Stimulated activated CD8-positive, alpha-beta memory T cell treated with anti-CD3 and anti-CD28 coated beads, Interleukin-4, amount 100 ng/mL, for 4 hours (primary cell): Measurements from ENCODE around the gene GRIK4.

Source experiments
- DNase-seq, 2 donors: peaks; one replicate each; pipeline ENCODE4 v3.0.0-alpha.2; 2020; ENCODE audit warnings: low read depth in 2 of 2, low spot score in 1 of 2

GRIK4 gene

GRCh38 chr11:120698918-120699317, 187.4 kb downstream of the GRIK4 start:
- no peak for DNase-seq

DNA sequence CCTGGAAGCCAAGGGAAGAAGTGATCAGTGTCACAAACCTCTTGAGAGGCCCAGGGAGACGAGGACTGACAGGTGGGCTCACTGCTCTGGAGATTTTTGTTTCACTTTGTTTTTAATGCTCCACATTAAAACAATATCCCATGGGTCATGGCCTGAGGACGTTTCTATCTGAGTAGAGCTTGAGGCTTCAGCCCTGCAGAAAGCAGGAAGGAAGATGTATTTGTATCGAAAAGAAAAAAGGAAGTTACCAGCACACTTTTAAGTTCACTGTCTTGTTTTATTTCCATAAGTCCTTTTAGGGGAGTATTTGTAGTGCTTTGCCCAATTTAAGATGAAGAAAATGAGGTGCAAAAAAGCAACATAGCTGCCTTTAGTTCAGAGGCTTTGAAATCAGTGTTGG, 191.1 kb downstream of the GRIK4 start:
- no peak for DNase-seq

- DNase-seq: no peak
These were observed 192.0 kb downstream of the GRIK4 start for GRCh38 chr11:120703358-120704152.

DNA sequence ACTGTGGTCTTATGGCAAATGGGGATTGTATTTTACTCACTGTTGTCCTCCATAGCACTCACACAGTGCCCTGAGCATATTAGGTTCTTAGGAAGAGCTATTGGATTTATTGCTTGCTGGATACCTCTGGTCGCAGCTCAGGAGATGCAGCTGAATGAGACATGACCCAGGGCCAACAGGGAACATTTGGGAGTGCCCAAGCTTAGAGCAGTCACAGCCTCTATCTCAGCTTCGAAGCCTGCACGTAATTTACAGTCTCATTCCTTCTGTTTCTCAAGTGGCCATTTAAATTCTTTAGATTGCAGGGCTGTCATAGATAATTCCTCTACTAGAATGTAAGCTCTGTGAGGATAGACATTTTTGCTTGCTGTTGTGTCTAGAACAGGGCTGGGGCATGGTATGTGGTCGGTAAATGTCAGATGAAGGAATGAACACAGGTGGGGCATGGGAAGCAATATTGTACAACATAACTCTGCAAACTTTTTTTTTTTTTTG, 192.8 kb downstream of the GRIK4 start:
- no peak for DNase-seq

GRCh38 chr11:120706257-120706656, 194.7 kb downstream of the GRIK4 start:
- no peak for DNase-seq

DNA sequence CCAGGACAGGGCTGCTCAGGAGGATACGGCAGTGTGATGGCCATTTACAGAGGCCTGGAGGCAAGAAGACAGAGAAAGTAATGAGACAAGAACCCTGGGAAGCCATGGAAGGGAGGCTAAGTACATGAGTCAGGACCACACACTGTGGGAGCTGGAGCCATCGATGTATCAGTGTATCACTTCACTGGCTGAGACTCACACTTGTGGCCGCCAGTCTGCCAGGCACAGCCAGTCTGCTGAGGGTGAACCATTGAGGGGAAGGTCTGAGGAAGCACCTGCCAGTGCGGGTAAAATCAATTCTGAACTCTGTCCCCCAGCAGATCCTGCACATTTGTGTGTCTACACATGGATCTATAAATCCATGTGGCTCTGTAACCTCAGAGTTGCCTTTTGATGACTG, 195.6 kb downstream of the GRIK4 start:
- DNase-seq: no peak

DNA sequence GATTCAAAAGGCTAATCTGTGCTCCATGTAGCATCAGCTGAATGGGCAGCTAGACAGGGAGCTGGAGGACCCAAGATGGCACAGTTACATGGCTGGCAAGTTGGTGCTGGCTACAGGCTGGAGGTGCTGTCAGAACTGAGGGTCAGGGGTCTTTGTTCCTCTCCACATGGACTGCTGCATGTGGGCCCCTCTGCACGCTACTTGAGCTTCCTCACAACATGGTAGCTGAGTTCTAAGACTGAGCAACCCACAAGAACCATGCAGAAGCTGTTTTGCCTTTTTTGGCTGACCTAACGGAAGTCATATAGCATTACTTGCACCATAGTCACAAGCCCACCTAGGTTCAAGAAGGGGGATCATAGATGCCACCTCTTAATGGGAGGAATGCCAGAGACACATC, 196.1 kb downstream of the GRIK4 start:
- no peak for DNase-seq

- no peak for DNase-seq
These were observed 197.1 kb downstream of the GRIK4 start for GRCh38 chr11:120708511-120709183.

- DNase-seq: no peak
These were observed 198.3 kb downstream of the GRIK4 start for GRCh38 chr11:120709808-120710207.

GRCh38 chr11:120710354-120711131, 199.0 kb downstream of the GRIK4 start:
- no peak for DNase-seq

- DNase-seq: no peak
These were observed 200.5 kb downstream of the GRIK4 start for GRCh38 chr11:120712014-120712413.

- no peak for DNase-seq
These were observed 201.3 kb downstream of the GRIK4 start for GRCh38 chr11:120712881-120713280.

- no peak for DNase-seq
These were observed 201.7 kb downstream of the GRIK4 start for GRCh38 chr11:120713296-120713695.

DNA sequence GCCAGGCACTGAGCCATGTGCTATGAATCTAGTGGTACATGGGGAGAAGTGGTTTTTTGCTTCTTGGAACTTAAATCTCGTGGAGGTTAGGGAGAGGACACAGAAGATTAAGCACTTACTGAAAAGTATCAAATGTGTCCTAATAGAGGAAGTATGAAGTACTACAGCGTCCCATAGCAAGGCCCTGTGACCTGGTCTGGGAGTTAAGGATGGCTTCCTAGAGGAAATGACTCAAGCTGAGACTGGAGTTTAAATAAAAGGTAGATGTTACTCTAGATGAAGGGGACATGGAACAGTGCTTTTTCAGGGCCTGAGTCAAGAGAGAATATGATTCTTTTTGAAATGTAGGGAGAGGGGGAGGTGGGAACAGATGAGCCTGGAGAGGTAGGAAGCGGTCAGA, 202.9 kb downstream of the GRIK4 start:
- DNase-seq: no peak

DNA sequence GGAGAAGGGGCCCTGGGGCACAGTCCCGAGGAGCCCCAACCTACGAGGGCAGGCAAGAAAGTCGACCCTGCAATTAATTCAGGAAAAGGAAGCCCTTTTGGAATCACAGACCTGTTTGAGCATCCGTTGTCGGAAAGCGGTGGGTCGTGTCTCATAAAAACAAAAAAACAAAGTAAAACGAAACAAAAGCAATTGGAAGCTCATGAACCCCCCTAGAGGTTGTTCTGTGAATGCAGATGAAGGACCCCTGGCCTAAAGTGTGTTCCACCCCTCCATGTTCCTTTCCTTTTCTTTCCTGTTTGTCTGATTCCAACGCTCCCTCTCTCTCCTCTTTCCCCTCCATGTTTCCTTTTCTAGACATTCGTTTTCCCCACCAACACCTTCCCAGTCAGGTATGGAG, 203.7 kb downstream of the GRIK4 start:
- DNase-seq: no peak

- no peak for DNase-seq
These were observed 205.5 kb downstream of the GRIK4 start for GRCh38 chr11:120717042-120717441.

- DNase-seq: no peak
These were observed 206.1 kb downstream of the GRIK4 start for GRCh38 chr11:120717623-120718022.

DNA sequence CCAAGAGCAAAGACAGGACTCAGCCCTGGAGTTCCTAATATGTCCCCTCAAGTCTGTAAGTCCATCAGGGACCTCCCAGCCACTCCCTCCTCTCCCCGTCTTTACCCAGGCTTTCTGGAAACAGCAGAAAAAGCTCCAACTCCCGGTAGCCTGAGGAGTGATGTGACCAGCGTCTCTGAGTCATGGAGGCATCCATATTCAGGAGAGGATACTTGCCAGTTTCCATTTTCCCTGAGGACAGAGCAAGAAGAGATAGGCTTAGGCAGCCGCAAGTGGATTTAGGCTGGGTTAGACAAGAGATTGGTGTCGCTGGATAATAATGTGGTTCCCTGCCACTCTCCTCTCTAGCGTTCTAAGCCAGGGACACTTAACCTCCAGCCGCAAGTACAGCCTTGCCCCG, 206.6 kb downstream of the GRIK4 start:
- no peak for DNase-seq

DNA sequence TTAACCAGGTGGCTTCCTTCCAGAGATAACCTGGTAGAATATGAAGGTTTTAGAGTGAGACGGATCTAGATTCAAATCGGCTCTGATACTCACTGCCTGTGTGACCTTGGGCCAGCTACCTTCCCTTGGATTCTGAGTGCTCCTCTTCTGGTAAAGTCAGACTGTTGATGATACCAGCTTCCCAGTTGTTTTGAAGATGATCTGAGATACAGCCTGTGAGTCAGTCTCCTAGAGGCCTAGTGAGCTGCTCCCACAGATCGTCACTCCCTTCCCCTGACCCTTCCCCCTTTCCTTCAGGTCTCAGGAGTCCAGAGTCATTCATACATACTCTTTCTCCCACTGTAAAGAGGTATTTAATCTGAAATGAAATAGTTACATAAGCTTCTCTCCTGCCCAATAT, 207.8 kb downstream of the GRIK4 start:
- DNase-seq: no peak

GRCh38 chr11:120720760-120721159, 209.2 kb downstream of the GRIK4 start:
- DNase-seq: no peak

DNA sequence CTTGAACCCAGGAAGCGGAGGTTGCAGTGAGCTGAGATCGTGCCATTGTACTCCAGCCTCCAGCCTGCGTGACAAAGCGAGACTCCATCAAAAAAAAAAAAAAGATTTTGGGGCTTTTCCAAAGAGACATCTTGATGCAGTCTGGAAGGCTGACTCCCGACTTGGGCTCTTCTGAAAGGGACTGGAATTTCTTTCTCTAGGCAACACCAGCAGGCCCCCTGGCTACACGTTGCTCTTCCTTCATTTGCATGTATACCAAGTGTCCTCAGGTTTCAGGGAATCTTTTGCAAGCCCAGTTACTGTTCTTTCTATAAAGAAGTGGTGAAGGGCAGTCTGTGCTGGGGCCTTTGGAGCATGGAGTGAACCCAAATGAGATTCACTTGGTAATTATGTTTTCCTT, 211.0 kb downstream of the GRIK4 start:
- DNase-seq: no peak

DNA sequence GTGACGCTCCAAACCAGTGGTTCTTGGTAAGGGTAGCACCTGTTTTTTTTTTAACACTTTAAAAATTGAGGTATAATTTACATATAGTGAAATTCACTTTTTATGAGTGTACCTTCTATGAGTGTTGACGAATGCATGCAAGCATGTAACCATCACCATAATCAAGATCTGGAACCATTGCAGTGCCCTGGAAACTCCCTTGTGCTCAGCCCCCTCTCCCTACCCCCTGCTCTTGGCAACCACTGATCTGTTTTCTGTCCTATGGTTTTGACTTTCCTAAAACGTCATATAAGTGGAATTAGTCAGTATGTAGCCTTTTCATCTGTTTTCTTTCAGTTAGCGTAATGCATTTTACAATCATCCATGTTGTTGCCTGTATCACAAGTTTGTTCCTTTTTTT, 212.2 kb downstream of the GRIK4 start:
- DNase-seq: no peak
